NCI-H2171 treated with DMSO at 0.1 percent for 48 hours (cell line): Measurements from ENCODE around the gene ABHD17C.

ENCODE experiments used
- DNase-seq: peaks from one replicate; lab custom pipeline; 2025; lab: John Stamatoyannopoulos, UW

The ABHD17C gene

GRCh38 chr15:80689716-80690115, 5.4 kb upstream of the ABHD17C start:
- DNase-seq: no peak

DNA sequence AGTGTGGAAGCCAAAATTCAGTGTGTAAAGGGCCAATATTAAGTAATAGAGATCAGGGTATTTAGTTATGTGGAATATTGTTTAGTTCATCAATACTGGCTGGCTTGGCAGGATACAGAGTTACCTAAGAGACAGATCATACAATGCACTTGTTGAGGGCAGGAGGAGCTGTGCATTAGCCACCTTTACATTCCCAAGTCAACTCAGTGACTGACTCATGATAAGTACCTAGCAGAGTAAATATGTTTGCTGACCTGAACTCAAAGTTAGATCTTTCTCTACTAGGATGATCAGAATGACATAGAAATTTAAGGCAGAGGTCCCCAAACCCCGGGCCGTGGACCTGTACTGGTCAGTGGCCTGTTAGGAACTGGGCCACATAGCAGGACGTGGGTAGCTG, 3.5 kb upstream of the ABHD17C start:
- no peak for DNase-seq

GRCh38 chr15:80693682-80694610, 1.2 kb upstream of the ABHD17C start:
- DNase-seq: peak; percentile 55

DNA sequence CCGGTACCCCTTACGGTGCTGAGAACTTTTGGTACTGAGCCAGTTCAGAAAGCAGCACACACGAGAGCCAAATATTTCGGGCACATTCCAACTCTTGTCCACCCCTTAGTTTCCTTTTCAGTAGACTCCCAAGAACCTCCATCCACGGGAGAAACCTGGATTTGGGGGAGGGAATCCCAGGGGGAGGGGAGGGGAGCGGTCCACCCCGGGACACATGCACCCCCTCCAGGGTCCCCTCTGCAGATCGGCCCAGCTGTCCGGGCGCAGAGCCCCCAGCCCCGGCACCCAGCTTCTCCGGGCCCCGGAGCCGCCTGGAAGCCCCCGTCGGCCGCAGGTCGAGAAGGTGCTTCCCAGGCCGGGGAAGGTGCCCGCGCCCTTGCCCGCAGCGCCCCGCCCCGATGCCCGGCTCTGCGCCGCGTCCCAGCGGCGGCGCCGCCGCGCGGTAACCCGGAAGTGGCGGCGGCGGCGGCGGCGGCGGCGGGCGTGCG, 455 bp upstream of the ABHD17C start:
- peak; percentile 55 for DNase-seq

- peak; percentile 21 for DNase-seq
Observed at GRCh38 chr15:80695911-80696661, 976 bp downstream of the ABHD17C start.

GRCh38 chr15:80697075-80697685, 2.1 kb downstream of the ABHD17C start:
- no peak for DNase-seq

GRCh38 chr15:80698676-80699075, 3.6 kb downstream of the ABHD17C start:
- DNase-seq: no peak

GRCh38 chr15:80699981-80700380, 4.9 kb downstream of the ABHD17C start:
- DNase-seq: no peak

DNA sequence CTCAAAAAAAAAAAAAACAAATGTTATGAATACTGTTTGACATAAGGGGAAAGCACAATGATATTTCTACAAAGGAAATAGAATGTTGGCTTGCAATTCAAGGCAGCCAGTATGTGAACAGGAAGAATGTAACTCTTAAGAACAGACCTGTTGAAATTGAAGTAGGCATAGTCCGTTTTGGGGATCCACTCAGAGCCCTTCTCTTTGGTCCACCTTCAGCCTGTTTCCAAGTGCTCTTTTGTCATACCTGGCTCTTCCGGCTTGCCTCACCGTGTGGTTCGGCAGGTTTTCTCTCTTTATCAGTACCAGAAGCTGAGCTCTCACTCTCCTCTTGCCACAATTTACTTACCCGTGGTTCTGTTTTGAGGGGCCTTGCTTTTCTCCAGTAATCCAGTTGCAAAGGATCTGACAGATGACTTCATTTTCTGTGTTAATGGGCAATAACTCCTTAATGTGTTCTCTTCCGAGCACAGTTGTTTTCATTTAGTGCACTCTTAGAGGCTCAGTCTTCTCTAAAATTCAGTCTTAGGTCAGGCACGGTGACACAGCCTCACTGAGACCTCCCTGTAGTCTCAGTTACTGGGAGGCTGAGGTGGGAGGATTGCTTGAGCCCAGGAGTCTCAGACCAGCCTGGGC, 6.7 kb downstream of the ABHD17C start:
- DNase-seq: no peak

DNA sequence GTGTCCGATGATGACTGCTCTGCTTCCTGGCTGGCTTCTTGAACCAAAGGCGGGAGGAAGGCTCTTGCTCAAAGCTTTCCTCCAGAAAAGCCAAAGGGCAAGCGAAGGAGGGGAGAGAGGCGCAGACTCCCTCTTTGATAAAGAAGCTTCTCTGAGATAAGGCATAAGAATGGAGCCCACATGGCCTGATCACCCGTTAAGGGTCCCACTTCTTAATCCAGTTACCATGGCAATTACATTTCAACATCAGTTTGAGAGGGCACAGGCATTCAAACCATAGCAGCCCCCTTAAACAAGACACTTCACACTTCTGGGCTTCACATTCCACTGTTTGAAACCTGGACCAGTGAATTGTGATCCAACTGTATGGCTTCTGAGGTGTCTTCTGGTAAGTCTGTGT, 8.0 kb downstream of the ABHD17C start:
- no peak for DNase-seq

DNA sequence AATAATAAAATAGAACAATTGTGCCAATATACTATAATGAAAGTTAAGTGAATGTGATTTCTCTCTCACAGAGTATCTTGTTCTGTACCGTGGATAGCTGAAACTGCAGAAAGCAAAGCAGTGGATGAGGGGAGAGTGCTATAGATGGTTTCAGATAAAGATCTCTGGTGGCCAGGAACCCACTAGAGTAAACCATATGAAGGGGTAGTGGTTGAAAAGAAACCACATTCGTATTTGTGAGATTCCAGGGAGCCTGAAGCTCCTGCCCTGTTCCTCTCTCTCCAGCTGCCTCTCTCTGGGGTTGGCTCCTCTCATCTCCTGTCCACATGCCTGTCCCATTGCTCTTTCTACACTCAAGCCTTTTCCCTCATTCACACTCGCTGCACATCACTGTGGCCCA, 8.9 kb downstream of the ABHD17C start:
- DNase-seq: no peak

- DNase-seq: no peak
Observed at GRCh38 chr15:80706161-80706560, 11.1 kb downstream of the ABHD17C start.

DNA sequence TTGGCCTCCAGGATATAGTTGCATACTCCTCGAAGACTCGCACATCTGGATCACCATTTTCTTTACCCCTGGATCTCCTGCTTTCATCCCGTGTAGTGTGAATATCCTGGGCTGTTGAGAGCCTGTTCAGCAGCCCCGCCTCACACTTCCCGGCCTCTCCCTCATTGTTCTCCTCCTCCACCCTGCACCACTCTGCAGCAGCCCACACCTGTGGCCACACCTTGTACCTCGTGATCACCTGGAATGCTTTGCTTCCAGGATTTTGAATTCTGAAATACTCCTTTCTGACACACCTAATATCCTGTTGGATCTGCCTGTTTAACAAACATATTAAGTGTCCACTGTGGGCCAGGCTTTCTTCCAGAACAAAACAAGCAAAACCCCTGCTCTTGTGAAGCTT, 14.4 kb downstream of the ABHD17C start:
- DNase-seq: no peak

GRCh38 chr15:80710635-80711554, 15.8 kb downstream of the ABHD17C start:
- no peak for DNase-seq

GRCh38 chr15:80711886-80712285, 16.8 kb downstream of the ABHD17C start:
- no peak for DNase-seq

- DNase-seq: no peak
Observed at GRCh38 chr15:80712956-80713355, 17.8 kb downstream of the ABHD17C start.

GRCh38 chr15:80721476-80721875, 26.4 kb downstream of the ABHD17C start:
- no peak for DNase-seq

DNA sequence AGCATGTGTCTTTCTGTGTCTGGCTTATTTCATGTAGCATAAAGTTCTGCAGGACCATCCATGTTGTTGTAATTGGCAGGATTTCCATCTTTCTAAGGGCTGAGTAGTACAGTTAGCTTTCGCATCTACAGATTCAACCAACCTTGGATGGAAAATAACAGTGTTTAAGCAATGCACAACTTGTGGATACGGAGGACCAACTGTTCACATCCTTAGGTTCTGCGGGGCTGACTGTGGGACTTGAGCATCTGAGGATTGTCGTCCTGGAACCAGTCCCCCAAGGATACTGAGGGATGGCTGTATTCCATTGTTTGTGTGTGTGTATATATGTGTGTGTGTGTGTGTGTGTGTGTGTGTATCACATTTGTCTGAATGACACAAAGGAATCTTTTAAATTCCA, 27.7 kb downstream of the ABHD17C start:
- no peak for DNase-seq

DNA sequence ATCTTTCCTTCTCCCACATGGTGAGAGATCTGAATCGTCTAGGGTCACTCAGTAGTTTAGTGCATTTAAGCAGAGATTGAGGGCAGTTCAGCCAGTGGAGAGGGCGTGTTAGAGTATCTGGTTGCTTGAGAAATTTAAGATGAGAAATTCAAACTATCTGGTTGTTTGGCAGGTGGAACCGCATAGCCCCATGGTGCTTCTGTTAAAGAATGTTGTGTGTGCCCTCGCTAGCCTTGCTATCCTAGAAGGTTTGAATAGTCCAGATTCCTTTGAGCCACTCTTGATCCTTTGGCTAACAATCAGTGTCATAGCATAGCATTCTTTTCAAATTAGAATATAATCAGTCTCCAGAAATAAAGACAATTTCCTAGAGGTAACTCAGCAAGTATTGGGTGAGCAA, 32.1 kb downstream of the ABHD17C start:
- DNase-seq: no peak

DNA sequence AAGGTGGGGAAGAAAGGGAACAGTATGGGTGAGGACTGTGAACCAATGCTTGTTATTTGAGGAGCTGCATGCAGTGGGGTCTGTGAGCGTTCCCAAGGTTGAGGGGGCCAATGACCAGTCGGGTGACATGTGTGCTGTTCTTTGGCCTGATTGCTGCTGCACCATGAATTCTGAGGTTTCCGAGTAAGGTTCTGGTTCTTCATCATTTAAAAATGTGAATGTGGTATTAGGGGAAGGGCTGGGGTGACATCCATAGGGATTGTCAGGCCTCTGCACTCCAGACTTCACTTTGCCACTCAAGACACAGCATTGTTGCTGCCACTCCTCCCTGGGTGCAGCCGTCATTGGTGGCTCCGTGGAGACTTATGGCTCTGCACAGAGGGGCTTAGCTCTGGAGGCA, 32.5 kb downstream of the ABHD17C start:
- no peak for DNase-seq

DNA sequence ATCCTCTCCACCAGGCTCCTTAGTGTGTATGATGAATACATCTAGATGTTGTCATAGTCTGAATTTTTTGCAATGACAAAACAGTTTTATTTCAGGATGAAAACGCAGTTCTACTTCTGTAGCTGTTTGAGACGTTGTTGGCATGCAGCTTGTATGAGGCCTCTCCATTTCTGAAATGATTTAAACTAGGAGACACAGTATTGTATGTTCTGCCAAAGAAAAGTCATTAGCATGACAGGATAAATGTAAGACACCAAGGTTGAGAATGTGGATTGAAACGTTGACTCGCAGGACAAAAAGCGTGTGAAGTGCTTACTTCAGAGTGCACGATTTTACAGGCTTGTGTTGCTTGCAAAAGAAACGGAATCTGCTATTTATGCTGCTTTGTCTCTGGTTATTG, 35.3 kb downstream of the ABHD17C start:
- DNase-seq: no peak
